Liver (tissue), 9 donors: ENCODE data around the gene CUEDC1. TPM values are rescaled to one million over a fixed set of nuclear protein-coding genes. Genes with fewer than 3 reads are reported as not detected.

ENCODE experiments used
- DNase-seq: peaks from one replicate; pipeline ENCODE4 v3.0.0-alpha.2; 2017; ENCODE audit warnings: low spot score
- H3K27ac ChIP-seq, 2 donors: one replicate each; pipeline ENCODE4 v1.7.0; 2013; ENCODE audit warnings: inconsistent platforms in 2 of 2, low read length in 2 of 2, control low read depth in 1 of 2, low read depth in 1 of 2, mild to moderate bottlenecking in 1 of 2
- H3K27me3 ChIP-seq, 4 donors: one replicate each; pipeline versions ENCODE4 v1.6.1 to v1.7.0; 2013; ENCODE audit warnings: low read length in 3 of 4, inconsistent platforms in 1 of 4, mild to moderate bottlenecking in 1 of 4, moderate library complexity in 1 of 4; ENCODE audit not compliant: control insufficient read depth in 4 of 4, insufficient read depth in 4 of 4
- H3K36me3 ChIP-seq, 4 donors: one replicate each; pipeline versions ENCODE4 v1.6.1 to v1.7.0; 2013; ENCODE audit warnings: low read length in 3 of 4, mild to moderate bottlenecking in 3 of 4, low read depth in 1 of 4, moderate library complexity in 1 of 4; ENCODE audit not compliant: control insufficient read depth in 4 of 4, insufficient read depth in 3 of 4
- H3K4me1 ChIP-seq, 4 donors: one replicate each; pipeline versions ENCODE4 v1.6.1 to v1.7.0; 2013; ENCODE audit warnings: low read length in 3 of 4, mild to moderate bottlenecking in 3 of 4, moderate library complexity in 1 of 4; ENCODE audit not compliant: control insufficient read depth in 4 of 4, insufficient read depth in 4 of 4
- H3K4me3 ChIP-seq, 3 donors: one replicate each; pipeline versions ENCODE4 v1.6.1 to v1.7.0; 2013; ENCODE audit warnings: low read length in 3 of 3, control low read depth in 1 of 3, low read depth in 1 of 3, mild to moderate bottlenecking in 1 of 3
- H3K9ac ChIP-seq, 2 donors: one replicate each; pipeline ENCODE4 v1.7.0; 2013; ENCODE audit warnings: low read length in 2 of 2, mild to moderate bottlenecking in 2 of 2, moderate library complexity in 2 of 2, control low read depth in 1 of 2, low read depth in 1 of 2
- H3K9me3 ChIP-seq, 4 donors: one replicate each; pipeline versions ENCODE4 v1.6.1 to v1.7.0; 2013; ENCODE audit warnings: low read length in 3 of 4; ENCODE audit not compliant: control insufficient read depth in 4 of 4
- CTCF ChIP-seq: fragments of 150-350 bp; IDR thresholded peaks from 2 replicates; pipeline ENCODE4 v1.5.1; 2017; ENCODE audit warnings: improper control_type of control experiment, low read depth, low read length; ENCODE audit not compliant: missing input control
- FOXA1 ChIP-seq: IDR thresholded peaks from 2 replicates; pipeline ENCODE4 v1.6.1; 2016; ENCODE audit warnings: antibody characterized with exemption
- FOXA2 ChIP-seq: IDR thresholded peaks from 2 replicates; pipeline ENCODE4 v1.6.1; 2016; ENCODE audit warnings: antibody characterized with exemption
- GABPA ChIP-seq, 2 donors: IDR thresholded peaks in 1 of 2; conservative IDR thresholded peaks in 1 of 2; 2 replicates each; pipeline ENCODE4 v1.6.1; 2016; ENCODE audit warnings: antibody characterized with exemption in 2 of 2, mild to moderate bottlenecking in 1 of 2, moderate library complexity in 1 of 2
- JUND ChIP-seq, 2 donors: IDR thresholded peaks; 2 replicates each; pipeline ENCODE4 v1.6.1; 2016; ENCODE audit warnings: antibody characterized with exemption in 2 of 2
- MAX ChIP-seq: IDR thresholded peaks from 2 replicates; pipeline ENCODE4 v1.6.1; 2016; ENCODE audit warnings: antibody characterized with exemption
- NR2F2 ChIP-seq: IDR thresholded peaks from 2 replicates; pipeline ENCODE4 v1.6.1; 2016; ENCODE audit warnings: antibody characterized with exemption
- RXRA ChIP-seq, 2 donors: IDR thresholded peaks; 2 replicates each; pipeline ENCODE4 v1.6.1; 2017 to 2018; ENCODE audit warnings: antibody characterized with exemption in 2 of 2, mild to moderate bottlenecking in 1 of 2
- SP1 ChIP-seq: IDR thresholded peaks from 2 replicates; pipeline ENCODE4 v1.6.1; 2018; ENCODE audit warnings: antibody characterized with exemption, mild to moderate bottlenecking
- TAF1 ChIP-seq: conservative IDR thresholded peaks from 2 replicates; pipeline ENCODE4 v1.6.1; 2016; ENCODE audit warnings: antibody characterized with exemption, mild to moderate bottlenecking
- YY1 ChIP-seq: IDR thresholded peaks from 2 replicates; pipeline ENCODE4 v1.6.1; 2016; ENCODE audit warnings: antibody characterized with exemption, mild to moderate bottlenecking
- WGBS: extraction: QIAGEN DNeasy Blood & Tissue Kit; methylation state at CpG from one replicate; pipeline ENCODE4 v1.1.7; 2013; 5-methylcytosine and 5-hydroxymethylcytosine counted together
- polyA plus RNA-seq, 2 donors: library from polyadenylated mRNA; stranded (reverse) in 1 of 2; unstranded in 1 of 2; fragments of 200-250 nt in 1 of 2; fragments of >200 nt in 1 of 2; fragmentation: Nextera tagmentation in 1 of 2; extraction: Ambion mirVana in 1 of 2; gene quantifications; one replicate each; pipeline versions ENCODE4 v1.2.1 to v1.2.3, GENCODE V29; 2013 to 2015
- total RNA-seq, 2 donors: library from RNA; depleted of rRNA; stranded (reverse); fragments of >200 nt; gene quantifications; one replicate each; pipeline ENCODE4 v1.2.3, GENCODE V29; 2014
- donor health status: healthy.
- donor health status: healthy.
- donor health status: healthy.
- donor health status: healthy.
- donor health status: healthy.

Gene CUEDC1
- total and polyA plus RNA-seq, 4 donors = 2.6 to 4.9 (median 3.4) TPM

GRCh38 chr17:57869617-57870282 lies 85.5 kb downstream of the CUEDC1 start:
- WGBS = 96% methylated on average over 9 of the region's 9 CpGs
- peaks cover 0 to 17% (median 4%) of the 10 kb centered on the region in 4 donors for H3K4me1 ChIP-seq
- no peak for DNase-seq
- TF ChIP-seq FOXA2 (no peak), RXRA (IDR thresholded peaks at IDR 0.05) (no peak), SP1 (no peak), YY1 (no peak), MAX (no peak)
- no peaks in the 10 kb centered on the region for H3K9me3 ChIP-seq
- no peak overlapping the region for H3K4me3 ChIP-seq
- no peaks in the 10 kb centered on the region for H3K27me3 ChIP-seq
- H3K27ac ChIP-seq = no peak overlapping the region
- peaks cover 0 to 5% (median 2%) of the 10 kb centered on the region in 4 donors for H3K36me3 ChIP-seq
- no peak overlapping the region for H3K9ac ChIP-seq

- Histone ChIP-seq H3K9me3 (no peaks in the 10 kb centered on the region), H3K4me3 (no peak overlapping the region), H3K9ac (no peak overlapping the region), H3K27me3 (no peaks in the 10 kb centered on the region), H3K36me3 (peaks cover 0 to 5% (median 2%) of the 10 kb centered on the region in 4 donors), H3K27ac (no peak overlapping the region), H3K4me1 (peaks cover 0 to 17% (median 2%) of the 10 kb centered on the region in 4 donors)
- TF ChIP-seq FOXA2 (no peak), TAF1 (no peak), RXRA (IDR thresholded peaks at IDR 0.05) (no peak), GABPA (IDR thresholded peaks at IDR 0.05 in 1 of 2, conservative IDR thresholded peaks at IDR 0.05 in 1 of 2) (no peak), FOXA1 (no peak), NR2F2 (no peak), JUND (IDR thresholded peaks at IDR 0.05) (no peak), CTCF (no peak)
- 90% methylated on average over 13 of the region's 13 CpGs for WGBS
- no peak for DNase-seq
These were observed 86.1 kb downstream of the CUEDC1 start for GRCh38 chr17:57868910-57869616.

- WGBS = 73% methylated on average over 23 of the region's 23 CpGs
- no peak overlapping the region for H3K9ac ChIP-seq
- H3K27ac ChIP-seq = no peak overlapping the region
- H3K4me3 ChIP-seq = no peak overlapping the region
- H3K27me3 ChIP-seq = no peaks in the 10 kb centered on the region
- peaks cover 0 to 5% (median 2%) of the 10 kb centered on the region in 4 donors for H3K36me3 ChIP-seq
- H3K9me3 ChIP-seq = no peaks in the 10 kb centered on the region
- peaks cover 0 to 9% (median 0%) of the 10 kb centered on the region in 4 donors for H3K4me1 ChIP-seq
- TF ChIP-seq NR2F2 = peak; percentile 56
- TF ChIP-seq MAX = no peak
- DNase-seq = no peak
These were observed 87.0 kb downstream of the CUEDC1 start for GRCh38 chr17:57868007-57868909.
